GM23338 (cell line): ENCODE data around the gene KCNK3.

Experiments
- EZH2 ChIP-seq: fragments of 200-600 bp; sonication (generic); IDR thresholded peaks from one replicate; pipeline ENCODE4 v1.8.0; 2017; ENCODE audit warnings: antibody characterized with exemption, mild to moderate bottlenecking, low read depth; ENCODE audit not compliant: unreplicated experiment
- EZH2phosphoT487 ChIP-seq: fragments of 200-600 bp; sonication (generic); IDR thresholded peaks from one replicate; pipeline ENCODE4 v1.8.1; 2018; ENCODE audit warnings: antibody characterized with exemption; ENCODE audit not compliant: unreplicated experiment
- TF ChIP-seq, protein P1 (sequence below), 2 experiments: fragments of 200-600 bp in 1 of 2; sonication (generic) in 1 of 2; conservative IDR thresholded peaks; 2 replicates each; pipeline versions ENCODE4 v1.5.1 to v1.6.1; 2016 to 2017; ENCODE audit warnings: antibody characterized with exemption in 2 of 2, low read depth in 2 of 2, mild to moderate bottlenecking in 2 of 2, moderate library complexity in 1 of 2
- TF ChIP-seq, protein P2 (sequence below): IDR thresholded peaks from one replicate; pipeline ENCODE4 v1.6.1; 2018; ENCODE audit warnings: antibody characterized with exemption; ENCODE audit not compliant: unreplicated experiment

- TF ChIP-seq, protein P1, sequence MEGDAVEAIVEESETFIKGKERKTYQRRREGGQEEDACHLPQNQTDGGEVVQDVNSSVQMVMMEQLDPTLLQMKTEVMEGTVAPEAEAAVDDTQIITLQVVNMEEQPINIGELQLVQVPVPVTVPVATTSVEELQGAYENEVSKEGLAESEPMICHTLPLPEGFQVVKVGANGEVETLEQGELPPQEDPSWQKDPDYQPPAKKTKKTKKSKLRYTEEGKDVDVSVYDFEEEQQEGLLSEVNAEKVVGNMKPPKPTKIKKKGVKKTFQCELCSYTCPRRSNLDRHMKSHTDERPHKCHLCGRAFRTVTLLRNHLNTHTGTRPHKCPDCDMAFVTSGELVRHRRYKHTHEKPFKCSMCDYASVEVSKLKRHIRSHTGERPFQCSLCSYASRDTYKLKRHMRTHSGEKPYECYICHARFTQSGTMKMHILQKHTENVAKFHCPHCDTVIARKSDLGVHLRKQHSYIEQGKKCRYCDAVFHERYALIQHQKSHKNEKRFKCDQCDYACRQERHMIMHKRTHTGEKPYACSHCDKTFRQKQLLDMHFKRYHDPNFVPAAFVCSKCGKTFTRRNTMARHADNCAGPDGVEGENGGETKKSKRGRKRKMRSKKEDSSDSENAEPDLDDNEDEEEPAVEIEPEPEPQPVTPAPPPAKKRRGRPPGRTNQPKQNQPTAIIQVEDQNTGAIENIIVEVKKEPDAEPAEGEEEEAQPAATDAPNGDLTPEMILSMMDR (conservative IDR thresholded peaks at IDR 0.05; ENCODE audit: low read depth in 2 of 2) = no peak
- TF ChIP-seq EZH2 (no peak), EZH2phosphoT487 (no peak)
- TF ChIP-seq, protein P2, sequence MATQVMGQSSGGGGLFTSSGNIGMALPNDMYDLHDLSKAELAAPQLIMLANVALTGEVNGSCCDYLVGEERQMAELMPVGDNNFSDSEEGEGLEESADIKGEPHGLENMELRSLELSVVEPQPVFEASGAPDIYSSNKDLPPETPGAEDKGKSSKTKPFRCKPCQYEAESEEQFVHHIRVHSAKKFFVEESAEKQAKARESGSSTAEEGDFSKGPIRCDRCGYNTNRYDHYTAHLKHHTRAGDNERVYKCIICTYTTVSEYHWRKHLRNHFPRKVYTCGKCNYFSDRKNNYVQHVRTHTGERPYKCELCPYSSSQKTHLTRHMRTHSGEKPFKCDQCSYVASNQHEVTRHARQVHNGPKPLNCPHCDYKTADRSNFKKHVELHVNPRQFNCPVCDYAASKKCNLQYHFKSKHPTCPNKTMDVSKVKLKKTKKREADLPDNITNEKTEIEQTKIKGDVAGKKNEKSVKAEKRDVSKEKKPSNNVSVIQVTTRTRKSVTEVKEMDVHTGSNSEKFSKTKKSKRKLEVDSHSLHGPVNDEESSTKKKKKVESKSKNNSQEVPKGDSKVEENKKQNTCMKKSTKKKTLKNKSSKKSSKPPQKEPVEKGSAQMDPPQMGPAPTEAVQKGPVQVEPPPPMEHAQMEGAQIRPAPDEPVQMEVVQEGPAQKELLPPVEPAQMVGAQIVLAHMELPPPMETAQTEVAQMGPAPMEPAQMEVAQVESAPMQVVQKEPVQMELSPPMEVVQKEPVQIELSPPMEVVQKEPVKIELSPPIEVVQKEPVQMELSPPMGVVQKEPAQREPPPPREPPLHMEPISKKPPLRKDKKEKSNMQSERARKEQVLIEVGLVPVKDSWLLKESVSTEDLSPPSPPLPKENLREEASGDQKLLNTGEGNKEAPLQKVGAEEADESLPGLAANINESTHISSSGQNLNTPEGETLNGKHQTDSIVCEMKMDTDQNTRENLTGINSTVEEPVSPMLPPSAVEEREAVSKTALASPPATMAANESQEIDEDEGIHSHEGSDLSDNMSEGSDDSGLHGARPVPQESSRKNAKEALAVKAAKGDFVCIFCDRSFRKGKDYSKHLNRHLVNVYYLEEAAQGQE = no peak
These were observed 22.4 kb upstream of the KCNK3 start for GRCh38 chr2:26670171-26670570.
